Activated T-cell treated with anti-CD3 and anti-CD28 coated beads, Interleukin-2, amount 50 U/mL, for 4 hours (primary cell): ENCODE data around the gene PAX7. TPM values are rescaled to one million over a fixed set of nuclear protein-coding genes. Genes with fewer than 3 reads are reported as not detected.

ENCODE experiments used
- ATAC-seq, 2 donors: fragments of 200-7000 bp; cut with Tn5 transposase; one replicate each; pipeline ENCODE4 v1.10.0; 2021
- DNase-seq: peaks from one replicate; pipeline ENCODE4 v3.0.0-alpha.2; 2020
- H3K27me3 Mint-ChIP-seq: one replicate; pipeline ENCODE4 v1.8.0; 2021; ENCODE audit warnings: low read depth, mixed read lengths
- H3K36me3 Mint-ChIP-seq: one replicate; pipeline ENCODE4 v1.8.0; 2022; ENCODE audit warnings: mixed read lengths; ENCODE audit not compliant: insufficient read depth
- H3K4me1 Mint-ChIP-seq: one replicate; pipeline ENCODE4 v1.8.0; 2021; ENCODE audit warnings: low read depth, mixed read lengths
- H3K4me3 Mint-ChIP-seq: one replicate; pipeline ENCODE4 v1.8.0; 2021; ENCODE audit warnings: mild to moderate bottlenecking, moderate library complexity, mixed read lengths
- H3K9me3 Mint-ChIP-seq: one replicate; pipeline ENCODE4 v1.8.0; 2021; ENCODE audit warnings: mixed read lengths
- total RNA-seq, 3 donors: library from RNA; stranded (reverse); gene quantifications; one replicate each; pipeline ENCODE4 v1.2.1, GENCODE V29; 2021

The PAX7 gene
- total RNA-seq, 3 donors from 2014 or later = not detected

- Mint-ChIP-seq H3K9me3 (no peaks in the 10 kb centered on the region), H3K27me3 (peaks cover 50% of the 10 kb centered on the region)
Measured at GRCh38 chr1:18711536-18712251, 81.0 kb downstream of the PAX7 start.

GRCh38 chr1:18712252-18712600 lies 81.6 kb downstream of the PAX7 start:
- DNase-seq = no peak
- no peaks in the 10 kb centered on the region for H3K9me3 Mint-ChIP-seq
- H3K27me3 Mint-ChIP-seq = peaks cover 49% of the 10 kb centered on the region

More at GRCh38 chr1:18711536-18712251, 81.0 kb downstream of the PAX7 start:
- ATAC-seq = no peak
- Mint-ChIP-seq H3K4me1 (no peaks in the 10 kb centered on the region), H3K36me3 (no peaks in the 10 kb centered on the region), H3K4me3 (no peak overlapping the region)
- no peak for DNase-seq

GRCh38 chr1:18714404-18715175 lies 83.9 kb downstream of the PAX7 start:
- Mint-ChIP-seq H3K27me3 (peaks cover 57% of the 10 kb centered on the region), H3K4me1 (peaks cover 3% of the 10 kb centered on the region)

More at GRCh38 chr1:18712252-18712600, 81.6 kb downstream of the PAX7 start:
- Mint-ChIP-seq H3K4me1 (no peaks in the 10 kb centered on the region), H3K36me3 (no peaks in the 10 kb centered on the region), H3K4me3 (no peak overlapping the region)
- no peak for ATAC-seq

GRCh38 chr1:18716112-18716784 lies 85.6 kb downstream of the PAX7 start:
- DNase-seq = no peak
- Mint-ChIP-seq H3K4me3 (no peak overlapping the region), H3K36me3 (no peaks in the 10 kb centered on the region), H3K4me1 (peaks cover 3% of the 10 kb centered on the region), H3K27me3 (peaks cover 67% of the 10 kb centered on the region), H3K9me3 (no peaks in the 10 kb centered on the region)
- no peak for ATAC-seq

More at GRCh38 chr1:18714404-18715175, 83.9 kb downstream of the PAX7 start:
- H3K4me3 Mint-ChIP-seq = no peak overlapping the region
- H3K36me3 Mint-ChIP-seq = no peaks in the 10 kb centered on the region
- H3K9me3 Mint-ChIP-seq = no peaks in the 10 kb centered on the region
- DNase-seq (no peak), ATAC-seq (no peak)

- Mint-ChIP-seq H3K4me3 (no peak overlapping the region), H3K4me1 (peaks cover 3% of the 10 kb centered on the region), H3K27me3 (peaks cover 69% of the 10 kb centered on the region), H3K36me3 (no peaks in the 10 kb centered on the region), H3K9me3 (no peaks in the 10 kb centered on the region)
- ATAC-seq (no peak), DNase-seq (no peak)
Measured at GRCh38 chr1:18716785-18717678, 86.4 kb downstream of the PAX7 start.

- H3K9me3 Mint-ChIP-seq = no peaks in the 10 kb centered on the region
Measured at GRCh38 chr1:18719786-18720451, 89.3 kb downstream of the PAX7 start.

GRCh38 chr1:18721041-18721440 lies 90.4 kb downstream of the PAX7 start:
- Mint-ChIP-seq H3K4me1 (peaks cover 3% of the 10 kb centered on the region), H3K36me3 (no peaks in the 10 kb centered on the region), H3K9me3 (no peaks in the 10 kb centered on the region), H3K4me3 (no peak overlapping the region), H3K27me3 (peaks cover 71% of the 10 kb centered on the region)
- no peak for DNase-seq
- ATAC-seq = no peak

More at GRCh38 chr1:18719786-18720451, 89.3 kb downstream of the PAX7 start:
- Mint-ChIP-seq H3K36me3 (no peaks in the 10 kb centered on the region), H3K4me1 (peaks cover 3% of the 10 kb centered on the region), H3K4me3 (no peak overlapping the region), H3K27me3 (peaks cover 70% of the 10 kb centered on the region)
- DNase-seq = no peak
- no peak for ATAC-seq

DNA sequence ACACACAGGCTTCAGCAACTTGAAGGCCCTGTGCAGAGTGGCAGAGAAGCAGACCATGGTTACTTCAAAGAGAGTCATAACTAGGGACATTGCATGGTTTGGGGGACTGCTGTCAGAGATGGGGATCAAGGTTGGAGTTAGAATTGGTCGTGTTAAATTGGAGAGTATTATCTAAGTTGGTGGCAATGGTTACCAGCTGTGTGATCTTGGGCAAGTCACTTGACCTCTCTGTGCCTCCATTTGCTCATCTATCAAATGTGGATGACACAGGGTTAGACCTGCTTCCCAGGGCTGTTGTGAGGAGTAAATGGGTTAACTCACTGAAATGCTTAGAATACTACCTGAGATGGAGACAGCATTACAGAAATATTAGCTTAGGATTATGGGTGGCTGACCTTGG lies 91.1 kb downstream of the PAX7 start:
- Mint-ChIP-seq H3K36me3 (no peaks in the 10 kb centered on the region), H3K4me3 (no peak overlapping the region), H3K27me3 (peaks cover 67% of the 10 kb centered on the region), H3K4me1 (peaks cover 3% of the 10 kb centered on the region), H3K9me3 (no peaks in the 10 kb centered on the region)
- no peak for ATAC-seq
- no peak for DNase-seq

DNA sequence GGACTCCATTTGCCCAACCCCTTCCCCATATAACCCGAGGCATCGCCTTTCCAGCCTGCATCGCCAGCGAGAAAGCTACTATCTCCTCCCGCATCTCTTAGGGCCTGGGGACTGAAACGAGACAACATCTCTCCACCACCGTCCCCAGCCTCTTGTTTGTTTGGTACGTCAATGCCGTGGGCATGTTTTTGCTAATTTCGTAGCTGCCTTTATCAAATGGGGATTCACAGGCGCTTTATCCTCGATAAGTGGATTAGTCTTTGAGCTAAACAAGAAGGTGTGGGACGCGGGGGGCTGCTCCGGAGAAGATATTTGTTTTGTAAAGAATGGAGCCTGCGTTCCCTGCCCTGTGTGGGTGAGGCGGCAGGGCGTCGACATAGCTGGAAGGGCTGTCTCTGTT lies 91.6 kb downstream of the PAX7 start:
- no peaks in the 10 kb centered on the region for H3K9me3 Mint-ChIP-seq
- peaks cover 71% of the 10 kb centered on the region for H3K27me3 Mint-ChIP-seq
- ATAC-seq = no peak
- DNase-seq = no peak
- H3K4me1 Mint-ChIP-seq = peaks cover 3% of the 10 kb centered on the region
- no peaks in the 10 kb centered on the region for H3K36me3 Mint-ChIP-seq
- H3K4me3 Mint-ChIP-seq = no peak overlapping the region

DNA sequence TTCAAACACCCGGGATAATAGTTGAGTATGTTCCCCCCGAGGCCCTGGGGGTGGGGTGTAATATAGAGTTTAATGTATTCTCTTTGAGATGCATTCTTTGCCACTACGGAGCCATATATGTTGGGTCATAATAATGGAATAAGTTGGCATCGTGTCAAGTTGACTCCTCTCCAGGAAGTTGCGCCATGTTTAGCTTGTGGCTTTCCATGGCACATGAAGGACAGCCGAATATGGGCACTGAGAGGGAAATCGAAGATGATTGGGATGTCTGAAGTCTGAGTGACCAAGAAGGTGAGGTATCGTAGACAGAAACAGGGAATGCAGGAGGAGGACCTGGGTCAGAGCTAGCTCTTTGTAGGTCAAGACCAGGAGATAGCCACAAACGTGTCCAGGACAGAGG lies 92.6 kb downstream of the PAX7 start:
- Mint-ChIP-seq H3K36me3 (no peaks in the 10 kb centered on the region), H3K4me3 (no peak overlapping the region), H3K9me3 (no peaks in the 10 kb centered on the region), H3K4me1 (no peaks in the 10 kb centered on the region), H3K27me3 (peaks cover 70% of the 10 kb centered on the region)
- ATAC-seq (no peak), DNase-seq (no peak)

DNA sequence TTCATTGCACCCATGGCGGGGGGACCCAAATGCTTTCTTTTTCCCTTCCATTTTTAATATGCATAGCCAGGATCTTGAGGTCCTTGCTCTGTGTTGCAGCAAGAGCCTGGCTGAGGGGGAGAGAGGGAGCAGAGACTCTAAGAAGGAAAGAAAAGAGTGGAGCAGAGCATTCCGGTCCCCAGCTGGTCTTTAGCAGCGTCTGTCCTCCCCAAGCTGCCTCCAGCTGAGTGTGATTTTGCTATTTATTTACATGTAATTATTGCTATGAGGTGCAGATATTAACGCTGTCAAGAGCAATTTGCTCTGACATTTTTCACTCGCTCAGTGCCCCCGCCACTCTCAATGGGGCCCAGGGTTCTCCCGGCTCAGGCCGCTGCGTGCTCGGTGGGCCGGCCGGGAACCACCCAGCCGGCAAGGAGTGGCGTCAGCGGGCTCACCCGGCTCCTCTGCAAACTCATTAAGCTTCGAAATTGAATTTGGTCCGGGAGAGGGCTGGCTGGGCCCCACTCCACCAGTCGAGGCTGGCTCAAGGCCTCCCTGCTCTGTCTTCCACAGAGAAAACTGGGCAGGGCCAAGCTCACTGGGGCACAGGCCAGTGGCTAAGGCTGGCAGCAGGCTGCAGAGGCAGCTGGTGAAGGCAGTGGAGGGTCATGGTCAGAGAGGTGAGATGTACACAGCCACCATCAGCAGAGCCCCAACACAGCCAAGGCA lies 93.2 kb downstream of the PAX7 start:
- no peak overlapping the region for H3K4me3 Mint-ChIP-seq
- no peaks in the 10 kb centered on the region for H3K36me3 Mint-ChIP-seq
- DNase-seq (no peak), ATAC-seq (no peak)
- H3K27me3 Mint-ChIP-seq = peaks cover 69% of the 10 kb centered on the region
- no peaks in the 10 kb centered on the region for H3K9me3 Mint-ChIP-seq
- no peaks in the 10 kb centered on the region for H3K4me1 Mint-ChIP-seq

DNA sequence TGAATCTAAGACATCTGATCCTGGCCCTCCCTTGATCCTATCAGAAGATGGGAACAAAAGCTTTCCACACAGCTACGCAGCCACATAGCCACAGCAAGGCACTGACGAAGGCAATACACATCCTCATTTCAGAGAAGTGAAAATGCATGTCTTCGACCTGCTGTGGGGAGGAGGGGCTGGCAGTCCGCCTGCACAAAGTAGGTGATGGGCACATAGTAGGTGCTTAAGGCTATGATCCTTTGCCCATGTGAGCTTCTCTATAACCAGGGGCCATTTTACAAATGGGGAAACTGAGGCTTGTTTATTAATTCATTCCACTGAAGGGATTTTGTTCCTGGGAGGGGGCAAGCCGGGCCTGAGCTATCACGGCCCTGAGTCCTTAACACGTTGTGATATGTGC lies 94.2 kb downstream of the PAX7 start:
- no peaks in the 10 kb centered on the region for H3K36me3 Mint-ChIP-seq
- peaks cover 67% of the 10 kb centered on the region for H3K27me3 Mint-ChIP-seq
- no peak for ATAC-seq

More for the DNA sequence above, 94.2 kb downstream of the PAX7 start:
- no peak for DNase-seq
- no peaks in the 10 kb centered on the region for H3K4me1 Mint-ChIP-seq
- H3K4me3 Mint-ChIP-seq = no peak overlapping the region
- no peaks in the 10 kb centered on the region for H3K9me3 Mint-ChIP-seq
